ENCODE results near the gene SEMA3G. TPM values are rescaled to one million over a fixed set of nuclear protein-coding genes. Genes with fewer than 3 reads are reported as not detected.

Gene SEMA3G
- total RNA-seq (2022; extraction: Qiagen RNA extraction): 0.04 to 0.12 TPM (median 0.06 TPM) in 5 replicates

DNA sequence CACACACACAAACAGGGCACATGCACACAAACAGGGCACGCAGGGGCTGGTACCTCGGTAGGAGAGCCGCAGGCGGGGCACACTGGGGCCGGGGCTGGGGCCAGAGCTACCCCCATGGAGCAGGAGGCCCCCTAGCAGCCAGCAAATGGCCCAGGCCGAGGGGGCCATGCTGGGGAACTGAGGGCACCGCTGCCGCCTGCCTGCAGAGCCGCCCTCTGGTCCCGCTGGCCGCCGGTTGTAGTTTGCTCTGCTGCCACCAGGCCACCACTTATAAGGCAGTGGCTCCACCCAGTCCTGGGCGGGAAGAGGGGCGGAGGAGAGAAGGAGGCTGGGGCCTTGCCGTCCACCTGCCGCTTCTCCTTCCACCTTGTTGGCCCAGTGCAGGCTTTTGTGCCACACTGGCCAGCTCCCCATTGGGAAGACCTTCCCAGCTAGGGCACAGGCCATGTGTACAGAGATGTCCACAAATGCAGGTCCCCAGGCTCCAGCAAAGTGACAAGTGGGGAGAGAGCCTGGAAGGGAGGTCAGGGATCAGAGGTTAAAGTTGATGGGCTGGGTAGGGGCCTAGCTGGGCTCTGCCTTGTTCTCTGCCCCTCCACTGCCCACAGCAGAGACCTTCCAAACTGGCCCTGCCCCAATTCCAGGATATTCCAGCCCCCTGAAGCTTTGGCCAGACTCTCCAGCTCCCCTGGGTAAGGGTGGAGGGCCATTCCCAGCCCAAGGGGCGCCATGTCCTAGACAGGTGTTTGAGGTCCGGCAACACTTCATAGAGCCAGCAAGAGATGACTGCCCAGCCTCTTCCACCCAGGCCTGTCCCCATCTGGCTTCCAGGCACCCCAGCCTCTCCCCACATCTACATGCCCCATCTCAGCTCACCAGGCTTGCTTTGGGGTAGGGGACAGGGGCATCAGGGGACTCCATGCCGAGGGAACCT, at the start of gene SEMA3G:
Gene SEMA3G (minus strand): TSS at position 244 of the 934 bp plus-strand sequence. CDS start 76 bp downstream, at position 168.

DNA sequence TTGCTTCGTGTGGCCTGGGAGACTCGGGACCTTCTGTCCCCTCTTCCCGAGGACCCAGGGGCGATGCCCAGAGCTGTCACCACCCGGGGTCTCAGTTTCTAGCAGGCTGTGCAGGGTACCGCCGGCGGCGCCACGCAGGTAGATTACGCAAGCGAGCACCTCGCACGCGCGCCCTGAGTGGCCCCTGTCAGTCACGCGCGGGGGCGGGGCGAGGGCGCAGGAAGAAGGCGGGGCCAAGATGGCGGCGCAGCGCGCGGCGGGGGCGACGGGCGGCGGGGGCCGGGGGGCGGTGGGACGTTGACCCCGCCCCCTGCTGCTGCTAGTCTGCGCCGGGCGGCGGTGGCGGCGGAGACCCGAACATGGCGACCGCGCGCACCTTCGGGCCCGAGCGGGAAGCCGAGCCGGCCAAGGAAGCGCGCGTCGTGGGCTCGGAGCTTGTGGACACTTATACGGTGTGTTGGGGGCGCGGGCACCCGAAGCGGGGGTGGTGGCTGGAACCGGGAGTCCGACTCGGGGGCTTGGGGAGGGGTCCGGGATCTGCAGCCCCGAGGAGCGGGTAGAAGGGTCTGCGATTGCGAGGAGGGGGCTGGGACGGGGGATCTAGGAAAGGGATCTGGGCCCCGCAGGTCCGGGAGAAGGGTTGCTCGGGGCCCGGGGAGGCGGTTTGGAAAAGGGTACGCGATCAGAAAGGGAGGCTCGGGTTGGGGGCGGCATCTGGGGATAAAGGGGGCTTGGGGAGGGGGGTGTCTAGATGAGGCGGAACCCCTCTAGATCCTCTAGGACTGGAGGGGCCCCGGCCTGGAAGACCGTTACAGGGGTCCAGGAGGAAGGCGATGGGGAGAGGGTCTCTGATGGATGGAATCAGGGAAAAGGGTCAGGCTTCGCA, 10.6 kb upstream of the SEMA3G start, which contains the start of gene NISCH:
Gene NISCH (plus strand): TSS at position 322 of the 886 bp plus-strand sequence. CDS start 38 bp downstream, at position 360.

DNA sequence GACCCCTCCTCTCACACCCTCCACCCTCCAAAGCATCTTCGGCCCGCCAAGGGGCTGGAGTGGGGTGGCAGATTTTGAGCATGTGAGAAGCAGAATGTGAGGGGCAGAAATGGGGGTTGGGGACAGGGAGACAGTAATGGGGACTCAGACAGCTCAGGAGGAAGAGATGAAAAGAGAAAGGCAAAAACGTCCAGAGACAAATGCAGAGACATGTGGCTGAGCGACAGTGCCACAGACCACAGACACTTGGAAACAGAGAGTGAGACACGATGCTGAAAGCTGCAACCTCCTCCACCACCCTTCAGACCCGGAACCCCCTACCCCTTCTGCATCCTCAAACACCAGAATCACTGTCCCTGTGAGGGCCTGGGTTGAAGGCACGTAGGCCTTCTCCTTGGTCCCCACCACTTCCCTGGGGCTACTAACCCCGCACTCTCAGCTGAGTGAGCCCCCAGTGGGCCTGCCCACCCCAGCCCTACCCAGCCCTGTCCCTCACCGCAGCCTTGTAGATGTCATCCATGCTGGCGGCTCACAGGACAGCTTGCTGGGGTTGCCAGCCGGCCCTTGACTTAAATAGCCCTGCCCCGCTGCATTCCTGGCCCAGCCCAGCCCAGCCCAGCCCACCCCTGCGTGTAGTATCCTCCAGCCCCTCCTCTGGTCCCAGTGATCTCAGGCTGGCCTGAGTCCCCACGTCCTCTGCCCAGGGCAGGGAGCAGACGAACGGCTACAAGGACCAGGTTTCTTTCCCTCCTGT, 8.8 kb upstream of the SEMA3G start, which contains the start of gene TNNC1:
Gene TNNC1 (minus strand): TSS at position 546 of the 754 bp plus-strand sequence. CDS start 26 bp downstream, at position 520.

Other genes with a start within 250 kb of the SEMA3G start
- gene ALAS1, start 246.9 kb downstream of the SEMA3G start, total RNA-seq (2022; extraction: Qiagen RNA extraction): 44.1 to 50.3 TPM (median 48.7 TPM) in 5 replicates
- gene TLR9, start 219.5 kb downstream of the SEMA3G start, total RNA-seq (2022; extraction: Qiagen RNA extraction): 0.07 TPM in 1 of 5 replicates, not detected in the others
- gene TWF2, start 205.9 kb downstream of the SEMA3G start, total RNA-seq (2022; extraction: Qiagen RNA extraction): 58.6 to 74.2 TPM (median 73.5 TPM) in 5 replicates
- 4.0 to 4.9 TPM (median 4.5 TPM) in 5 replicates for gene PPM1M, start 199.3 kb downstream of the SEMA3G start, total RNA-seq (2022; extraction: Qiagen RNA extraction)
- gene WDR82, start 166.5 kb downstream of the SEMA3G start, total RNA-seq (2022; extraction: Qiagen RNA extraction): 45.3 to 53.7 TPM (median 50.9 TPM) in 5 replicates
- gene GLYCTK, start 157.3 kb downstream of the SEMA3G start, total RNA-seq (2022; extraction: Qiagen RNA extraction): 2.9 to 4.9 TPM (median 4.6 TPM) in 5 replicates
- 0.66 to 0.92 TPM (median 0.81 TPM) in 5 replicates for gene DNAH1, start 128.8 kb downstream of the SEMA3G start, total RNA-seq (2022; extraction: Qiagen RNA extraction)
- gene BAP1, start 35.1 kb downstream of the SEMA3G start, total RNA-seq (2022; extraction: Qiagen RNA extraction): 28.5 to 40.9 TPM (median 38.8 TPM) in 5 replicates
- 2.9 to 4.5 TPM (median 3.4 TPM) in 5 replicates for gene PHF7, start 34.4 kb downstream of the SEMA3G start, total RNA-seq (2022; extraction: Qiagen RNA extraction)
- 0.99 to 1.5 TPM (median 1.4 TPM) in 5 replicates for gene TNNC1, start 8.9 kb upstream of the SEMA3G start, total RNA-seq (2022; extraction: Qiagen RNA extraction)
- 10.0 to 15.4 TPM (median 15.0 TPM) in 5 replicates for gene NISCH, start 10.5 kb upstream of the SEMA3G start, total RNA-seq (2022; extraction: Qiagen RNA extraction)
- 0.05 to 0.16 TPM (median 0.08 TPM) in 3 of 5 replicates, not detected in the others for gene STAB1, start 50.2 kb upstream of the SEMA3G start, total RNA-seq (2022; extraction: Qiagen RNA extraction)
- gene NT5DC2, start 88.8 kb upstream of the SEMA3G start, total RNA-seq (2022; extraction: Qiagen RNA extraction): 81.1 to 105 TPM (median 99.5 TPM) in 5 replicates
- 58.0 to 69.5 TPM (median 61.0 TPM) in 5 replicates for gene UQCC5, start 91.5 kb upstream of the SEMA3G start, total RNA-seq (2022; extraction: Qiagen RNA extraction)
- 10.6 to 15.6 TPM (median 15.1 TPM) in 5 replicates for gene PBRM1, start 240.8 kb upstream of the SEMA3G start, total RNA-seq (2022; extraction: Qiagen RNA extraction)
- 89.6 to 138 TPM (median 91.0 TPM) in 5 replicates for gene GNL3, start 240.9 kb upstream of the SEMA3G start, total RNA-seq (2022; extraction: Qiagen RNA extraction)